Hindlimb muscle (tissue), 1 donor: ENCODE data around the gene FKBP5. TPM values are rescaled to one million over a fixed set of nuclear protein-coding genes. Genes with fewer than 3 reads are reported as not detected.
A peak's percentile ranks its signal among the peaks of the same experiment; 100 is the strongest.
"Not testable (repeated sequence)": the region's sequence is repeated elsewhere in the genome, so short reads cannot be mapped to it uniquely, and the experiment has no call there.

ENCODE experiments used
- DNase-seq: peaks from one replicate; pipeline ENCODE4 v3.0.0-alpha.2; 2013
- polyA plus RNA-seq: library from polyadenylated mRNA; unstranded; fragments of 120-200 nt; gene quantifications from one replicate; pipeline ENCODE4 v1.2.1, GENCODE V29; 2013; ENCODE audit not compliant: insufficient read length

FKBP5 gene
- polyA plus RNA-seq, 1 donor: 14.5 TPM

DNA sequence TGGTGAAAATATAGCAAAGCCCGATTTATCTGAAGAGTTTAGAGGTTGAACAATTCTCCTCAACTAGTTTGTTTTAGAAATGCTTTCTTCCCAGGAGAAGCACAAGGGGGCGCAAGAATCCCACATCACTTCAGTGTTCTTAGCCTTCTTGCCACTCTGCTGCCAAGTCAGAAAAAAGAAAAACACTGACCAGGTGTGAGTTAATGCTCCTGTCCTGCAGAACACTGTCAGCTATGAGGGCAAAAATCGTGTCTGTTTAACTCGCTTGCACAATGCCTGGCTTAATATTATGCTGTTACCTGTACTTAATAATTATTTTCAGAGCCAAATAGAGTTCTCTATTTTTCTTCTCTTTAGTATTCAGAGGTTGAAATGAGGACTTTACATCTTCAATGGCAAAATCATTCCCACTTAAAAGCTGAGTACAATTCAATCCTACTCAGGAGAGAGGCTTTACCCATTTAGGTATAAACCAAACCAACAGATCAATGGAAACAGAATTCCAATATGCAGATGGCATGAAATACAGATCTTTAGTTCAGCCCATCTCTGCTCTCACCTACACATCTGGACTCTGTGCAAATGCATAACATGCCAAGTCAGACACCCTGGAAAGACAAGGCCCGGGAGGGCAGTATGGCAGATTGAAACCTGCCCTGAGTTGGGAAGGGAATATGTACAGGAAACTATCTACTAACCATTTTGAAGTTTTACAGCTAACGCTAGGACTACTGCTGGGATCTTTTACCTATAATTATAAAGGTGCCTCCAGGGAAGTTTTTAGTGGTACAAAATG, 104.6 kb downstream of the FKBP5 start:
- peak; percentile 79 for DNase-seq

- DNase-seq: no peak
These were observed 106.4 kb downstream of the FKBP5 start for GRCh38 chr6:35582315-35582714.

DNA sequence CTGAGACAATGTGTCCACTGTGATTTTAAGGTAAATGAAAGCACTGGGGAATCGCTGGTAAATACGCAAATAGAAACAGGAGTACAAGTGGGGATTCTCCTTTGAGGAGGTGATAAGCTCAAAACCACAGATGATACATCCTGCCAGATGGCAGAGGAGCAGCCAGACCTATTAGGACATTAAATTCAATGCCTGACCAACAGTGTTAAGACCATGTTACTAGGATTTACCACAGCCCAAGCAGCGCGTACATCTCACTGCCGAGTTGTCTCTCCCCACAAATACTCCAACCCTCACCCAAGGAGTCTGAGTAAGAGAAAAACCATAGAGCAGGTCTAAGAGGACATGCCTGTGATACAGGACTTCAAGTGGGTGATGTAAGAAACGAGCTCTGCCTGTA, 107.1 kb downstream of the FKBP5 start:
- DNase-seq: no peak

DNA sequence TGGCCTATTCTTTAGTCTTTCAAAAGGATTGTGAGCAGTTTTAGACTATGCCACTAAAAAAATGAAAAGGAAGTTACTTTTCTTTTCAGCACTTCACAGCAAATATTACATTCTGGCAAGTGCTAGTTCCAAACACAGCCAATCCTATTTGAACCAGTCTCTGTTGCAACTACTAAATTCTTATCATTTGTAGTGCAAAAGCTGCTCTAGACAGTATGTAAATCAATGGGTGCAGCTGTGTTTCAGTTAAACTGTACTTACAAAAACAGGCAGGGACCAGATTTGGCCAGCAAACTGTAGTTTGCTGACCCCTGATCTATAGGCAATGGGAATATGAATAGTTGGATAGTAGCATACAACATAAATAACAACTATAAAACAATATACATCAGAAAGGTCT, 107.9 kb downstream of the FKBP5 start:
- no peak for DNase-seq

GRCh38 chr6:35576682-35577081, 112.0 kb downstream of the FKBP5 start:
- DNase-seq: no peak

GRCh38 chr6:35573495-35574110, 115.1 kb downstream of the FKBP5 start:
- DNase-seq: no peak

- DNase-seq: not testable (repeated sequence)
These were observed 117.8 kb downstream of the FKBP5 start for GRCh38 chr6:35570885-35571330.

- DNase-seq: no peak
These were observed 119.7 kb downstream of the FKBP5 start for GRCh38 chr6:35569011-35569461.

GRCh38 chr6:35566794-35567193, 121.9 kb downstream of the FKBP5 start:
- DNase-seq: no peak

DNA sequence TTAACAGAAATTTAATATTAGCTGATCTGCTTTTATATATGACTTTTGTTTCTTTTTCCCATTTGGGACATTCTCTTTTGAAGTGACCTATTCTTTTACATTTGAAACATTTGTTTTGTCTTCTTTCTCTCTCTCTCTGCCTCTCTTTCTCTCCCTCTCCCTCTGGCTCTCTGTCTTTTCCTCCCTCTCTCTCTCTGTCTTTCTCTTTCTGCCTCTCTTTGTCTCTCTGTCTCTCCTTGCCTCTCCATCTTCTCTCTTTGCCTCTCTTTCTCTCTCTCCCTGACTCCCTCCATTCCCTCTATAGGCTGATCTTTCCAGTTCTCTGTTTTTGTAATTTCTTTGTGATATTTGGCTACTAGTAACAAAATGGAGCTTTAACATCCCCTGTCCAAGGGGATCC, 124.0 kb downstream of the FKBP5 start:
- no peak for DNase-seq

DNA sequence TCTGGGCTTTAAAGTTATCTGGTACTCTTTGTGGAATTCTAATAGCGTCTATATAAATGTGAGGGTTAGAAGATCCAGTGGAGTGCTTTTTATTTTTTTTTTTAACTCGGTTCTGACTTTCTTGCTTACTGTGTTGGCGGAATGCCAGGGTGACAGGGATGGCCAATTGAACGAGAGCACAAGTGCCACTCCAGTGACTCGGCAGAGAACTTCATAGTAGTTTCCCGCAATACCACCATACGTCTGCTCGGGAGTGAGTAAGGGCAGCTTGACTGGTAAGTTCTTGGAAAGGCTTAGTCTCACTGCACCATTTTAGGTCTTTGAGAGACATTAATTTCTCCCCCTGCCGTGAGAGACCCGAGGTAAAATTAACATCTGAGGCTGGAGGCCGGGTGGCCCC, 126.7 kb downstream of the FKBP5 start:
- no peak for DNase-seq

DNA sequence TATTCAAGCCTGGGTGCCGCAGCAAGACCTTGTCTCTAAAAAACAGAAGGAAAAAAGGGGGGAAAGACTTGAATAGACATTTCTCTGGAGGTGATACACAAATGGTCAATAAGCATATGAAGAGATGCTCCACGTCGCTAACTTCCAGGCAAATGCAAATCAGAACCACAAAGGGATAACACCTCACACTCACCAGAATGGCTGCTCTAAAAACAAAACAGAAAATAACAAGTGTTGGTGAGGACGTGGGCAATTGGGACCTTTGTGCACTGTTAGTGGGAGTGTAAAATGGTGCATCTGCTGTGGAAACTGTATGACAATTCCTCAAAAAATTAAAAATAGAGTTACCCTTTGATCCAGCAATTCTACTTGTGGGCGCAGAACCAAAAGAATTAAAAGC, 127.6 kb downstream of the FKBP5 start:
- no peak for DNase-seq

DNA sequence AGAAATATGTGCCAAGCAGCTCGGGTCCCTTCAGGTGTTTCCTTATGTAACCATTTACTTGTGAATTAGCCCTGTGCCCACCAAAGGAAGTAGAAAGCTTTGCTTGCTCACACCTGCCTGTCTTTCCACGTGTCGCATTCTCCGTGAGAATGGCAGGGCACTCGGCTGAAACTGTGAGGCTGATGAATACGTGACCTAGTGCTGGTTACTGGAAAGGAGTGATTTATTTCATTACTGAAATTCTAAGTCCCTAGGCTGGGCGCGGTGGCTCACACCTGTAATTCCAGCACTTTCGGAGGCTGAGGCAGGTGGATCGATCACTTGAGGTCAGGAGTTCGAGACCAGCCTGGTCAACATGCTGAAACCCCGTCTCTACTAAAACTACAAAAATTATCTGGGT, 130.1 kb downstream of the FKBP5 start:
- no peak for DNase-seq

DNA sequence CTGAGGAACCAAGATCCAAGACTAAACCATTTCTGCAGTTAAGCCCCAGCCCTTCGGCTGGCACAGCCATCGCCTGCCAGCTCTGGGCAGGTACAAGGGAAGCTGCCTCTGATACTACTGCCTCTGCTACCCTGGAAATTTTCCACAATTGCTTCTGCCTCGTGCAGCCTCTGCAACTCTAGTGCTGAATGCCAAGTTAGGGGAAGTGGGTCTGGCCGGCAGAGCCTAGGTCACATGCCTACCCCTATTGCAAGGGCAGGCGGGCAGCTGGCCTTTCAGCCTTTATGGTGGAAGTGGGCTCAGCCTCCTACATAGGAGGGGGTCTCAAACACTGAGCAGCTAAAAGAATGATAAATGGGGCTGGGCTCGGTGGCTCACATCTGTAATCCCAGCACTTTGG, 131.5 kb downstream of the FKBP5 start:
- DNase-seq: no peak

GRCh38 chr6:35554811-35555210, 133.9 kb downstream of the FKBP5 start:
- no peak for DNase-seq

DNA sequence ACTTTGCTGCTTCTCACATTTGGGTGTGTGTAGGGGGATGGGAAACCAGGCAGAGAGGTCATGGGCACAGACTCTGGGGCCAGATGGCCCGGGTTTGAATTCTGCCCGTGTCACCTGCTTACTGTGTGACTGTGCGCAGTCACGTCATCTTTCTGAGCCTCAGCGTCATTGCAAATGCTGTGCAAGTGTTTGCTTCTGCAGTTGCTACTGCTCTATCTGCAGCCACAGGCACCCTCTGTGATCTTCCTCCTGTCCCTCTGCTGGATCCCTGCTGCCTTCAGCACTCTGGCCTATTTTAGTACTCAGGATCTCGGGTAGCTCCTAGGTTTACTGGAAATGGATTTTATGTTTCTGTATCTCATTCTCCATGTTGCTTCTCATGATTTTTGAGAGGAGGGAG, 135.4 kb downstream of the FKBP5 start:
- no peak for DNase-seq

- no peak for DNase-seq
These were observed 136.3 kb downstream of the FKBP5 start for GRCh38 chr6:35552285-35552917.

DNA sequence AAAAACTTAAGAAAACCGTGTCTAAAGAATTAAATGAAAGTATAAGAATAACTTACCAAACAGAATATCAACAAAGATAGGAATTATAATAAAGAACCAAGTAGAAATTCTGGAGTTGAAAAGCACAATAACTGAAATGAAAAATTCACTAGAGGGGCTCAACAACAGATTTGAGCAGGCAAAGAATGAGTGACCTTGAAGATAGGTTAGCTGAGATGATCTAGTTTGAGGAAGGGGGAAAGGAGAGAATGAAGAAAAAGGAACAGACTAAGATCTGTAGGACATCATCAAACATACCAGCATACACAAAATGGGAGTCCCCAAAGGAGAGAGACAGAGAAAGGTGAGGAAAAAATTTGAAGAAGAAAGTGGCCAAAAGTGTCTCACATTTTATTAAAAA, 138.3 kb downstream of the FKBP5 start:
- DNase-seq: no peak

DNA sequence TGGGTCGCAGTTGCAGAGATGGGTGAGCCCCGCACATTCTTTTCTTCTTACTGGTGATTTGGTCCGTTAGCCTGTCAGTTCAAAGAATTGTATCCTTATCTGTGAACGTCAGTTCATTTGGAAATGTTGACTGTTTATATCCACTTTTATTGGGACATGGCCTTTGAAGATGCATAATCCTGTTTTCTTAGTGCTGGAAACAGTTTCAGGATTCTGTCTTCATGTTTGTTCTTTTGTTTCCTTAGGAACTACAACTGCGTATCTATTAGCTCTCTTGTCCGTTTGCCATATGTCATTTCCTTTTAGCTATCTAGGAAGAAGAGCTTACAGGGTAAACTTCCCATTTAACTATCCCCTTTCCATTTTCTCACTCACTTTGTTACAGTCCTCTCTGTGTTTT, 141.0 kb downstream of the FKBP5 start:
- DNase-seq: no peak

GRCh38 chr6:35544769-35545361, 143.8 kb downstream of the FKBP5 start:
- no peak for DNase-seq

DNA sequence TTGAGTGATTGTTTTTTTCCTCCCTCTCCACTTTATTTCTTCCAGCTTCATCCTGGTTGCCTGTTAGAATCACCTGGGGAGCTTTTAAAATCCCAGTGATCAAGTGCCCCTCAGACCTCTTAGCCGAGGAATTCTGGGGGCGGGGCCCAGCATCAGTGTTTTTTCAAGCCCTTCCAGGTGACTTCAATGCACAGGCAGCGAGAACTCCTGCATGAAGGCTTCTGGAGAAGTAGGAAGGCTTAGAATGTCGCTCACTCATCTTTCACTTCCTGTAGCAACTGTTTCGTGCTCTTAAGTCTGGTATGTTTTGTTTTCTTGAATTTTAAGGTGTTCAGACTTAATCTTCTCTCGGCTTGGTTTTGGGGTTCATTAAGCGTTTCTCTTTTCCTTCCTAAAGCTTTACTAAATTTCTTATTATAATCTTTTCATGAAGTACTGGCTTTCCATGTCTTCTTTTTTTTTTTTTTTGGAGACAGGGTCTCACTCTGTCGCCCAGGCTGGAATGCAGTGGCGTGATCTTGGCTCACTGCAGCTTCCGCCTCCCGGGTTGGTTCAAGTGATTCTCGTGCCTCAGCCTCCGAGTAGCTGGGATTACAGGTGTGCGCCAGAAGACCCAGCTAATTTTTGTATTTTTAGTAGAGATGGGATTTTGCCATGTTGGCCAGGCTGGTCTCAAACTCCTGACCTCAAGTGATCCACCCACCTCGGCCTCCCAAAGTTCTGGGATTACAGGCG, 145.1 kb downstream of the FKBP5 start:
- DNase-seq: no peak

GRCh38 chr6:35541836-35542235, 146.9 kb downstream of the FKBP5 start:
- peak; percentile 39 for DNase-seq

GRCh38 chr6:35539223-35539622, 149.5 kb downstream of the FKBP5 start:
- no peak for DNase-seq
